Right lung (tissue), 5 donors: ENCODE results near the gene RBBP4. TPM values are rescaled to one million over a fixed set of nuclear protein-coding genes. Genes with fewer than 3 reads are reported as not detected.

Experiments
- DNase-seq, 2 donors: peaks; one replicate each; pipeline ENCODE4 v3.0.0-alpha.2; 2013
- polyA plus RNA-seq, 5 donors: library from polyadenylated mRNA; unstranded; fragments of 120-200 nt; gene quantifications; one replicate each; pipeline versions ENCODE4 v1.2.1 to v1.2.3, GENCODE V29; 2013; ENCODE audit warnings: inconsistent platforms in 1 of 5, low replicate concordance in 1 of 5; ENCODE audit not compliant: insufficient read length in 5 of 5, insufficient read depth in 1 of 5

Gene RBBP4
- polyA plus RNA-seq, 5 donors: 237 to 327 (median 302) TPM

DNA sequence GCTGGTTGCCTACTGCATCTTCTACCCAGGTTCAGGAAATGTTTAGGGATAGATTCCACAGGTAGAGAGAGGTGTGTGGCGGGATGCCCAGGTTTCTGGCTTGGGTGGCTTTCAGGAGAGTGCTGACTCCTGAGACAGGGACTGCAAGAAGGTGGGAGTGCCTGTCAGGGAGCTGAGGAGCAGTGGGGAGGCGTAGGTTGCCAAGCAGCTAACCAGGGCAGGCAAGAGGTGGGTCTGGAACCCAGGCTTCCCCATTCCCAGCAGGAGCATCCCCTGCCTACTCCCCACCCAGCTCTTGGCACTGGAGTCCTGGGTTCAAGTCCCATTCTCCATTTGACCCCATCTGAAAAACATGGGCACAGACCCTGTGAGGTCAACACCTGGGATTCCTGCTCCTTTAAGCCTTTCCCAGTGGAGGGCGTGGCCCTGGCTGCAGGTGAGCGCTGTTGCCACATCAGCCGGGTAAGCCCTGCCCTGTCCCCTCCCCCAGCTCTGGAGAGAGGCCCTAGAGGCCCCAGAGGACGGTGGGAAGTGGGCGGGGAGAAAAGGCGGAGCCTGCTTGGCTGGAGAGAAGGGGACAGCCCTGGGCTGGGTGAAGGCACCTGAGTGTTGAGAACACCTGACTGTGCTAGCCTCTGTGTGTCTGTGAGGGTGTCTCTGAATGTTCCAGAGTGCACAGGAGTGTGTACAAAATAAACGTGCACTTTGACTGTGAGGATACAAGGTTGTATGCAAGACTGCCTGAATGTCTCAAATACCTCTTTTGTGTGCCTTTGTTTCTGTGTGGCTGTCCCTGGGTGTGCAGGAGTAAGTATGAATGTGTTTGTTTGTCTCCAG is 65.5 kb downstream of the RBBP4 start:
- DNase-seq: peak; percentile 81 to 83

DNA sequence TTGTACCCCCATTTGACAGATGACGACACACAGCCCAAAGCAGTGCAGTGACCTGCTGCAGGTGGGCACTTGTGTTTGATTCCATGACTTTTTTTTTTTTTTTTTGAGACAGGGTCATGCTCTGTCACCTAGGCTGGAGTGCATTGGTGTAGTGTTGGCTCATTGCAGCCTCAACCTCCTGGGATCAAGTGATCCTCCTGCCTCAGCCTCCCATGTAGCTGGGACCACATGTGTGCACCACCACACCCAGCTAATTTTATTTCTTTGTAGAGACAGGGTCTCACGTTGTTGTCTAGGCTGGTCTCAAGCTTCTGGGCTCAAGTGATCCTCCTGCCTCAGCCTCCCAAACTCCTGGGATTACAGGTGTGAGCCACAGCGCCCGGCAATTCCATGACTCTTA is 66.5 kb downstream of the RBBP4 start:
- no peak for DNase-seq

DNA sequence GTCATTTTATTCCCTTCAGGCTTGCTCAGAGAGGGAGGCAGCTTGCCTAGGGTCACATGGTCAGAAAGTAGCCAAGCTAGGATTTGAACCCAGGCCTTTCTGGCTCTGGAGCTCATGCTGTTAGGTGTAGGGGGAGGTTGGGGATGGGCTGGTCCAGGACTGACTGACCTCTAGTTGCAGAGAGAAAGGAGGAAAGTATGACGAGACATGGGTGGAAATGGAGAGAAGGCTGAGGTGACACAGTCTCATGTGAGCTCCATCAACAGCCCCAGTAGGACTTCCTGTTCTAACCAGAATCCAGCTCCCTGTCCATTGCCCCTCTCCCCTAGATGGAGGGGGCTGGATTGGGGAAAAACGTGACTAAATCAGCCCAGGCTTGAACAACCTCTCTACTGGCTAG is 67.0 kb downstream of the RBBP4 start:
- no peak for DNase-seq

DNA sequence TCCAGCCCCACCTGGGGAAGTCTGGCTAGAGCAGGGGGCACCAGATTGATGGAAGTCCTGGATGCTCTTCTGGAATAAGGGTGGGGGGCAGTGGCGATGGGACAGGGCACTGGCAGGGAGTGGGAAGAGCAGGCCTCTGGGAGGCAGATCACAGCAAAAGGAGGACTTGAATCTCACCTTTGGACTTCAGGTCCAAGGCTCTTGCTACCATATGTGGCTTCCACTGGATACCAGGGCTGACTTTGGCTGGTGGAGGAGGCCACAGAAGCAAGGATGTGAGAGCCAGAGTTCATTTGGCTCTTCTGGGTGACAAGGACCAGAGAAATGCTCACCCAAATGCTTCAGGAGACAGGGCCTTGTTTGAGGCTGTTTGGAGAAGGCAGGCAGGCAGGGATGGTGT is 67.5 kb downstream of the RBBP4 start:
- no peak for DNase-seq

DNA sequence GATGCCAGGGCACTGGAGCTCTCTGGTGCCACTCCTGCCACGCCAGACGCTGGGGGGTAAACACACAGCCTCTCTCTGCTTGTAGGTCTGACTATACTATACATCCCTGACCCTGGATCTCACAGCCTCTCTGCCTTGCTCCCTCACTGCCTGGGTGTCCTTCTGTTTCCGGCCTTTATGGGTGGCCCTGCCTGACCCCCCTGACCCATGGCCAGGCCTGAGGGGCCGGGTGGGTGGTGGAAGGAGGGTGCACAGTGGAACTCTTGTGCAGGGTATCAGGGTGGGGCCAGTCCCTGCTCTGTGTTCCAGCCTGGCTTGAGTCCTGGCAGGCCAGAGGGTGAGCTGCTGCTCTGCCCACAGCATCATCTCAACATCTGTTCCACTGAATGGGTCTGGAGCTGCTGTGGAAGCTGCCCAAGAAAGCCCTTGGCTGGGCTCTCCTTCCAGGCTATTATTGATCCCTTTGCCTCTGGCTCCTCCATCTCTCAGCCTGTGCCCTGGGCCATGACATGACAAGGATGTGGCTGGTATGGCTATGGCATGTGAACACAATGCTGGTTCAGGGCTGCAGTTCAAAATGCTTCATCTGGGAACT is 68.8 kb downstream of the RBBP4 start:
- DNase-seq: no peak

DNA sequence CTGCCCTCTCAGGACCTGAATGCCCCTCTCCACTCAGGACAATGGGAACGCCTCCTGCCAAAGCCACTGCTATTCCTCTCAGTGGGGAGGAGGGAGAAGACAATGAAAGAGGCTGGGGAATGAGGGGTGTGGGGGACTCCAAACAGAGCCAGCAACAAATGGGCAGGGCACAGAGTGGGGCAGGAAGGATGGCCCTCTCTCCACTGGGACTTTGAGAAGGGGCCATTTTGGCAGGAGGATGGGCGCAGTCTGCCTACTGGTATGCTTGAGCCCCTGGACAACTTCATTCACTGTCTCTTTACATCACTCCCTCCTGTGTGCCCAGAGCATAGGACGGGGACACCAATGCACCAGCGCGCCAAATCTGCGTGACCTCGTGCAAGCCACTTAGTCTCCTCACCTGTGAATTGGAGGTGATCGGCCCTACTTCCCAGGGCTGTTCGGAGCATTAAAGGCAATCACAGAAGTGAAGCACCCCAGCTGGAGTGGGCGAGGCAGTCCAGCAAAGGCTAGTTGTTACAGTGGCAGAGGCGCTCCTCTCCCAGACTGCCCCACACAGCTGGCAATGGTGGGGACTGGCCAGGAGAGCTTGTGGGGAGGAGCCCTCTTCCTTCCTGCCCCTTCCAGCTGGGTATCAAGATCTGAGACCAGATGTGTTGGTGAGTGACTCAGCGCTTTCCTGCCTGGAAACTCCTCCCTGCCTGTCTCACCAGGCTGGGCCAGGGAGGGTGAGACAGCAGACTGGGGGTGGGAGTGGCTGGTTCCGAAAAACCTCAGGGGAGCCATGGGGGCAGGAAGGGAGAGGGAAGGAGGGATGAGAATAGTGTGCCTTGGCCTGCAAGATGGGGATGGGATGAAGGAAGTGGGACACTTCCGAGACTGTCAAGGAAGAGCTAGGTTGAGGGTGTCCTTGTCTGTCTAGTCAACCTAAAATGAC is 73.9 kb downstream of the RBBP4 start:
- DNase-seq: no peak

DNA sequence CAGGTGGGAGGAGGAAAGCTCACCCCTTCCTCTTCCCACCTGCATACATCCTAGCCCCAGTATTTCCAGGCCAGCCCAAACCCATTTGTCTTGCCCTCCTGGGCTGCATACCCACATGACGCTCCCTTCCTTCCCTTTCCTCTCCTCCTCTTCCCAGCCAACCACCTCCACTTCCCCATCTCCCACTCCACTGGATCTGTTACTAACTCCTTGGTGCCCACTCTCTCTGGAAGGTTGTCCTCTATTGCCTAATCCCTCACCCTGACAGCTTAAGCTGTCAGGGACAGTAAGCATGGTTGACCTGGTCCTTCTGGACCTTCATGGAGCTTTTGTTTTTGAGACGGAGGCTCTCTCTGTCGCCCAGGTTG is 74.6 kb downstream of the RBBP4 start:
- DNase-seq: no peak

DNA sequence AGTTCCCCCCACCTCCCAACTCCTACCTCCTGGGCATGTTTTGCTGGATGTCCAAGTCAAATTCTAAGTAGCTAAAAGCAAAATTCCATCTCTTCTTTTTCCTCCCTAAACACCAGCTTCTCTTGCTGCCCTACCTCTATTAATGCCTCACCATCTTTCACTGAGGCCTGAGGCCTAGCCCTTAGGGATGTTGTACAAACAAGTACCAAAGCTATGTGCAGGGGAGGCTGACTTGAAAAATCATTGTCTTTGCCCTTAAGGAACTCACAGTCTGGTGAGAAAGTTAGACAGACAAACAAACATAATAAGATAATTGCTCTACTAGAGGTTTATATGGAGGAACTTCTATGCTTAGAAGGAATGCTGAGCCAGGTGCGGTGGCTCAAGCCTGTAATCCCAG is 76.9 kb downstream of the RBBP4 start:
- DNase-seq: no peak

DNA sequence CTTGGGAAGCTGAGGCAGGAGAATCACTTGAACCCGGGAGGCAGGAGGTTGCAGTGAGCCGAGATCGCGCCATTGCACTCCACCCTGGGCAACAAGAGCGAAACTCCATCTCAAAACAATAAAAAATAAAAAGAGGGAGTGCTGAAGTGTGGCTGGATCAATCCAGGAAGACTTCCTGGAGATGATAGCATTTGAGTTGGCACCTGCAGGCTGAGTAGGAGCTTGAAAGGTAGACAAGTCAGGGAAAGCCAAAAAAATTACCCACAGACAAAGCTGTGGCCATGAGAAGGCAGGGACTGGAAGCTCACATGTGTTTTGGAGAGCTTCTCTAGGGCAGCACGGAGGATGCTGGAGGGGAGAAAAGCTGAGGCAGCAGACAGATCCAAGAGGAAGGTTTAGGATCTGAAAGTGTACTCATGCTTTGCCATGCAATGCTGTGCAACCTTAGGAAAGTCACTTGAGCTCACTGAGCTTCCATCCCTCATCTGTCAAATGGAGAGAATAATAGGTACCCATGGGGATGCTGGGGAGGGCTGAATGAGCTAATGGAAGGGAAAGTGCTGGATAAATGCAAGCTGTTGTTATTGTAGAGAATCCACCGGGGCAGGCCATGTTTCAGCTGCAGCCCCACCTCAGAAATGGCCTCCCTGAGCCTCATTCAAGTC is 77.5 kb downstream of the RBBP4 start:
- DNase-seq: no peak

DNA sequence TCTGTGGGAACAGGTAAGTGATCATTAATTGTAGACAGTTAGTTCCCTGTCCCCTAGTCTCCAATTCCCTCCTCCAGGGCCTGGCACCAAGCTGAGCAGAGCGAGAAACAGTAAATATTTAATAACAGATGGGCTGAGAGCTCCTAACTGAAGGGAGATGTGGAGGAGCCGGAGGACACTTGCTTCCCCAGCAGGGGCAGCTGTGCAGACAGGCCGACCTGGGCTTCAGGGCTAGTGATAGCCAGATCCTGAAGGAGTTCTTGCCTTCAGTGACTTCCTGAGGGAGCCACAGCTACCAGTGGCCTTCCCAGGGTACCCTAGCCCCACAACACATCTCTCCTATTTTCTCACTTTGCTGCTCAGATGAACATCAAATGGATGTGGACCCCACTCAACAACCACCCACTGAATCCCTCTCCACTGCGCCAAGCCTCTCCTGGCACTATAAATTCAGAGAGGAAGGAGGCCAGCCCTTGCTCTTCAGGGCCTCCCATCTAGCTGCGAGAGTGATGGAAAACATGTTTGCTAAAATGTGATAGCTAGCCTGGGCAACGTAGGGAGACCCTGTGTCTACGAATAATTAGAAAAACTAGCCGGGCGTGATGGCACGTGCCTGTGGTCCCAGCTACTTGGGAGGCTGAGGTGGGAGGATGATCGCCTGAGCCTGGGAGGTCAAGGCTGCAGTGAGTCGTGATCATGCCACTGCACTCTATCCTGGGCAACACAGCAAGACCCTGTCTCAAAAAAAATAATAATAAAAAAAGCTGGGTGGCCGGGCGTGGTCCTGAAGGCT is 78.4 kb downstream of the RBBP4 start:
- no peak for DNase-seq

DNA sequence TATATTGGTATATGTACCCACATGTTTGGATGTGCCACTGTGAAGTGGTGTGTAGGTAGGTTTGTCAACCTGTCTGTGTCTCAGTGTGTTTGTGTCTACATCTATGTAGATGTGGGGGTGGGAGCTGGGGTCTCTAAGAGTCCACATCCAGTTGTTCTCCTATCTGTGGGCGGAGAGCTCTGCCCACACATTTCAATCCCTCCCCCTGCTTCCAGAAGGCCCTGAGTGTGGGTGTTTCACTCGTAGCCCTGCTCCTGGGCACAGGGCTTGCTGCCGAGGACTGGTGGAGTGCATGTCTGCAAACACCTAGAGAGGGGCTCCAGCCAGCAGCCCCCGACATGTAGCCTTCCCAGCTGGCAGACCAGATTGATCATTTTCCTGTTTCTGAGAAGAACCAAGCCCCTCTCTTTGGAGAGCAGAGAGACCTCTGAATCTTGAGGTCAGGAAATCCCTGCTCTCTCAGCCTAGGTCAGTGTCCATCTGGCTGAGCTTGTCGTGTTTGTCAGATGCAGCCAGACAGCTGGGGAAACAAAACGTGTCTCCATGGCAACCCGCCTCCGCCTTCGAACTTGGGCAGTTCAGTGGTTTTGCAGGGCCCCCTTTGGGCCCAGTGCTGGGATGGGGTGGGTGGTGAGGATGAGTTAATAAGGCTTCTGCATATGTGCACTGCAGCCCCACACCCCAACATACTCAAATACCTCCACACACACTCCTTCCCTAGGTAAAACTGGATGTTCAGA is 82.7 kb downstream of the RBBP4 start:
- DNase-seq: no peak

Other genes starting within 250 kb of the RBBP4 start
- gene ZBTB8B, start 186.1 kb upstream of the RBBP4 start, polyA plus RNA-seq: 1 to 10 TPM in 4 of 5 donors, under 1 TPM in 1; 0.92 to 2.0 (median 1.4) TPM
- gene ZBTB8A, start 111.8 kb upstream of the RBBP4 start, polyA plus RNA-seq: 10 to 100 TPM in 4 of 5 donors, 1 to 10 TPM in 1; 9.2 to 18.1 (median 13.3) TPM
- 10 to 100 TPM; 34.2 to 46.4 (median 37.9) TPM for gene ZBTB8OS, start 658 bp upstream of the RBBP4 start, polyA plus RNA-seq
- gene SYNC, start 51.6 kb downstream of the RBBP4 start, polyA plus RNA-seq: 1 to 10 TPM; 3.0 to 5.9 (median 5.0) TPM
- 10 to 100 TPM; 68.4 to 77.3 (median 72.1) TPM for gene YARS1, start 166.2 kb downstream of the RBBP4 start, polyA plus RNA-seq
- gene S100PBP, start 166.4 kb downstream of the RBBP4 start, polyA plus RNA-seq: 10 to 100 TPM; 40.0 to 57.5 (median 50.9) TPM
- 10 to 100 TPM in 4 of 5 donors, 1 to 10 TPM in 1; 8.0 to 18.2 (median 10.5) TPM for gene FNDC5, start 219.7 kb downstream of the RBBP4 start, polyA plus RNA-seq
- under 1 TPM; 0.15 to 0.73 (median 0.40) TPM for gene HPCA, start 235.3 kb downstream of the RBBP4 start, polyA plus RNA-seq